Fibroblast of skin of left biceps (primary cell): ENCODE results near the gene TWIST1.

ENCODE experiments used
- DNase-seq, 2 experiments: peaks; one replicate each; pipeline ENCODE4 v3.0.0-alpha.2; 2013; ENCODE audit warnings: low read depth in 2 of 2

The TWIST1 gene

GRCh38 chr7:19097165-19098055, 20.0 kb downstream of the TWIST1 start:
- DNase-seq, result no peak

- DNase-seq, result no peak
Measured at GRCh38 chr7:19095353-19095860, 22.0 kb downstream of the TWIST1 start.

- DNase-seq, result no peak
Measured at GRCh38 chr7:19094598-19095352, 22.7 kb downstream of the TWIST1 start.

- DNase-seq, result no peak
Measured at GRCh38 chr7:19094138-19094537, 23.3 kb downstream of the TWIST1 start.

- no peak for DNase-seq
Measured at GRCh38 chr7:19091550-19092200, 25.8 kb downstream of the TWIST1 start.

GRCh38 chr7:19090526-19090925, 26.9 kb downstream of the TWIST1 start:
- DNase-seq, result no peak

- no peak for DNase-seq
Measured at GRCh38 chr7:19089797-19090196, 27.6 kb downstream of the TWIST1 start.

- no peak for DNase-seq
Measured at GRCh38 chr7:19089378-19089777, 28.1 kb downstream of the TWIST1 start.

- DNase-seq, result no peak
Measured at GRCh38 chr7:19080093-19080492, 37.3 kb downstream of the TWIST1 start.

GRCh38 chr7:19079066-19079465, 38.4 kb downstream of the TWIST1 start:
- DNase-seq, result no peak

GRCh38 chr7:19069842-19070241, 47.6 kb downstream of the TWIST1 start:
- no peak for DNase-seq

- DNase-seq, result no peak
Measured at GRCh38 chr7:19066170-19066569, 51.3 kb downstream of the TWIST1 start.
